ENCODE results near the gene MTG2.

Gene MTG2

GRCh38 chr20:62202083-62202395 is 19.2 kb downstream of the MTG2 start:
- peaks cover 3 to 53% of the 10 kb centered on the region in 2 experiments for H3K36me3 ChIP-seq (ENCODE audit: control insufficient read depth in 2 of 2, insufficient read depth in 1 of 2, low read length in 2 of 2)
- TF ChIP-seq GLIS1 (tag by site-specific recombination; IDR thresholded peaks at IDR 0.05): peak; percentile 29; the same call in 1 of the 2 replicates
- TF ChIP-seq ZNF518A (tag by site-specific recombination; conservative IDR thresholded peaks at IDR 0.05; ENCODE audit: low read depth): no peak
- no peak overlapping the region for H3K27ac ChIP-seq (ENCODE audit: extremely low read depth, low read depth, low read length)
- no peaks in the 10 kb centered on the region for H3K9me3 ChIP-seq (ENCODE audit: control insufficient read depth, insufficient read depth, low read depth, low read length)
- ChIA-PET CTCF (interaction anchor here (0.6 kb wide), 1 partner anchor 87 kb away, joined by 3 read pairs; no protein-coding TSS in a partner anchor), POLR2A (no interaction called here)
- H3K4me1 ChIP-seq (ENCODE audit: control insufficient read depth, insufficient read depth, low read length): no peaks in the 10 kb centered on the region
- H3K4me3 ChIP-seq (ENCODE audit: low read depth, low read length): no peak overlapping the region

GRCh38 chr20:62202676-62203377 is 20.0 kb downstream of the MTG2 start:
- POLR2A ChIA-PET: no interaction called here
- H3K4me1 ChIP-seq (ENCODE audit: control insufficient read depth, insufficient read depth, low read length): no peaks in the 10 kb centered on the region
- CTCF ChIA-PET: no interaction called here
- H3K4me3 ChIP-seq (ENCODE audit: low read depth, low read length): no peak overlapping the region
- H3K27ac ChIP-seq (ENCODE audit: extremely low read depth, low read depth, low read length): no peak overlapping the region
- TF ChIP-seq ZNF610 (tag by site-specific recombination; IDR thresholded peaks at IDR 0.05; ENCODE audit: borderline replicate concordance): no peak
- TF ChIP-seq, protein P1, sequence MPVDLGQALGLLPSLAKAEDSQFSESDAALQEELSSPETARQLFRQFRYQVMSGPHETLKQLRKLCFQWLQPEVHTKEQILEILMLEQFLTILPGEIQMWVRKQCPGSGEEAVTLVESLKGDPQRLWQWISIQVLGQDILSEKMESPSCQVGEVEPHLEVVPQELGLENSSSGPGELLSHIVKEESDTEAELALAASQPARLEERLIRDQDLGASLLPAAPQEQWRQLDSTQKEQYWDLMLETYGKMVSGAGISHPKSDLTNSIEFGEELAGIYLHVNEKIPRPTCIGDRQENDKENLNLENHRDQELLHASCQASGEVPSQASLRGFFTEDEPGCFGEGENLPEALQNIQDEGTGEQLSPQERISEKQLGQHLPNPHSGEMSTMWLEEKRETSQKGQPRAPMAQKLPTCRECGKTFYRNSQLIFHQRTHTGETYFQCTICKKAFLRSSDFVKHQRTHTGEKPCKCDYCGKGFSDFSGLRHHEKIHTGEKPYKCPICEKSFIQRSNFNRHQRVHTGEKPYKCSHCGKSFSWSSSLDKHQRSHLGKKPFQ (tag by site-specific recombination; IDR thresholded peaks at IDR 0.05): 0 out of 2 replicates have a peak, but pooled peaks have one; percentile 31
- no peaks in the 10 kb centered on the region for H3K9me3 ChIP-seq (ENCODE audit: control insufficient read depth, insufficient read depth, low read depth, low read length)
- H3K36me3 ChIP-seq (ENCODE audit: control insufficient read depth in 2 of 2, insufficient read depth in 1 of 2, low read length in 2 of 2): peaks cover 3 to 46% of the 10 kb centered on the region in 2 experiments

DNA sequence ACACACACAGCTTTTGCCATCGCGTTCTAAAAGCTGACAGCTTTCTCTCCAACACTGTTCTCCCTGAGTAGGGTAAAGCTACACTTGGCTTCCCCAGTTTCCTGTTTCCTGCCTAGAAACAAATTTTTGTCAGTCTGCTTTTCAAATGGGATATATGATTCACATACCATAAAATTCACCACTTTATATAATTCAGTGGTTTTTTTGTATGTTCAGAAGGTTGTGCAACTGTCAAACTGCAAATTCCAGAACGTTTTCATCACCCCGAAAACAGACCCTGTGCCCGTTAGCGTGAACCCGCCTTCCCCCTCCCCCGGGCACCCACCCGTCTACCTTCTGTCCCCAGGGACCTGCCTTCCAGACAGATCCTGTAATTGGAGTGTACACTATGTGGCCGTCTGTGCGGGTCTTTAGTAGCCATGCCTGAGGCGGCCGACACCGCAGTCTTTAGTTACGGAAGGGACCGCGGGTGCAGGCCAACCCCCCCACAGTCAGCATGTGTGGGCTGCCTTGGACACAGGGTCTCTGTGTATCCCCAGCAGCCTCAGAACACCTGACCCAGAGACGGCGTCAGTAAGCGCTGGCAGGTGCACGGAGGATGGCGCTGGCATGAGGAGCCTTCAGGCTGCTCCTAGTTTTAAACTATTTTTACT is 20.7 kb downstream of the MTG2 start:
- ChIA-PET POLR2A (no interaction called here), CTCF (no interaction called here)
- Histone ChIP-seq H3K4me3 (ENCODE audit: low read depth, low read length) (no peak overlapping the region), H3K27ac (ENCODE audit: extremely low read depth, low read depth, low read length) (no peak overlapping the region), H3K4me1 (ENCODE audit: control insufficient read depth, insufficient read depth, low read length) (no peaks in the 10 kb centered on the region), H3K9me3 (ENCODE audit: control insufficient read depth, insufficient read depth, low read depth, low read length) (no peaks in the 10 kb centered on the region), H3K36me3 (ENCODE audit: control insufficient read depth in 2 of 2, insufficient read depth in 1 of 2, low read length in 2 of 2) (peaks cover 3 to 39% of the 10 kb centered on the region in 2 experiments)
- TF ChIP-seq GLI4 (tag by site-specific recombination; IDR thresholded peaks at IDR 0.05): no peak
- no peak for TF ChIP-seq ZNF843 (tag by site-specific recombination; IDR thresholded peaks at IDR 0.05)
- no peak for TF ChIP-seq ZNF354C (tag by site-specific recombination; IDR thresholded peaks at IDR 0.05; ENCODE audit: borderline replicate concordance, low read depth)
- no peak for TF ChIP-seq OSR2 (tag by site-specific recombination; IDR thresholded peaks at IDR 0.05)
- TF ChIP-seq ZNF555 (tag by site-specific recombination; conservative IDR thresholded peaks at IDR 0.05): no peak
- TF ChIP-seq ZNF692 (tag by site-specific recombination; IDR thresholded peaks at IDR 0.05): no peak
- TF ChIP-seq, protein P2, sequence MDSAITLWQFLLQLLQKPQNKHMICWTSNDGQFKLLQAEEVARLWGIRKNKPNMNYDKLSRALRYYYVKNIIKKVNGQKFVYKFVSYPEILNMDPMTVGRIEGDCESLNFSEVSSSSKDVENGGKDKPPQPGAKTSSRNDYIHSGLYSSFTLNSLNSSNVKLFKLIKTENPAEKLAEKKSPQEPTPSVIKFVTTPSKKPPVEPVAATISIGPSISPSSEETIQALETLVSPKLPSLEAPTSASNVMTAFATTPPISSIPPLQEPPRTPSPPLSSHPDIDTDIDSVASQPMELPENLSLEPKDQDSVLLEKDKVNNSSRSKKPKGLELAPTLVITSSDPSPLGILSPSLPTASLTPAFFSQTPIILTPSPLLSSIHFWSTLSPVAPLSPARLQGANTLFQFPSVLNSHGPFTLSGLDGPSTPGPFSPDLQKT (IDR thresholded peaks at IDR 0.05; ENCODE audit: borderline replicate concordance, low read depth, low read length): no peak
- TF ChIP-seq SP3 (tag by site-specific recombination; IDR thresholded peaks at IDR 0.05): no peak
- TF ChIP-seq ZNF223 (tag by site-specific recombination; IDR thresholded peaks at IDR 0.05): no peak
- TF ChIP-seq ZNF76 (tag by site-specific recombination; IDR thresholded peaks at IDR 0.05; ENCODE audit: borderline replicate concordance, low read depth): no peak
- TF ChIP-seq ZNF426 (tag by site-specific recombination; IDR thresholded peaks at IDR 0.05): no peak
- TF ChIP-seq ZNF146 (tag by site-specific recombination; IDR thresholded peaks at IDR 0.05): no peak
- TF ChIP-seq ZXDB (tag by site-specific recombination; IDR thresholded peaks at IDR 0.05): no peak
- no peak for TF ChIP-seq ZSCAN23 (tag by site-specific recombination; IDR thresholded peaks at IDR 0.05)
- TF ChIP-seq CTCF (tag by site-specific recombination; IDR thresholded peaks at IDR 0.05): no peak
